Measurements from ENCODE around the gene ASB13.

DNA sequence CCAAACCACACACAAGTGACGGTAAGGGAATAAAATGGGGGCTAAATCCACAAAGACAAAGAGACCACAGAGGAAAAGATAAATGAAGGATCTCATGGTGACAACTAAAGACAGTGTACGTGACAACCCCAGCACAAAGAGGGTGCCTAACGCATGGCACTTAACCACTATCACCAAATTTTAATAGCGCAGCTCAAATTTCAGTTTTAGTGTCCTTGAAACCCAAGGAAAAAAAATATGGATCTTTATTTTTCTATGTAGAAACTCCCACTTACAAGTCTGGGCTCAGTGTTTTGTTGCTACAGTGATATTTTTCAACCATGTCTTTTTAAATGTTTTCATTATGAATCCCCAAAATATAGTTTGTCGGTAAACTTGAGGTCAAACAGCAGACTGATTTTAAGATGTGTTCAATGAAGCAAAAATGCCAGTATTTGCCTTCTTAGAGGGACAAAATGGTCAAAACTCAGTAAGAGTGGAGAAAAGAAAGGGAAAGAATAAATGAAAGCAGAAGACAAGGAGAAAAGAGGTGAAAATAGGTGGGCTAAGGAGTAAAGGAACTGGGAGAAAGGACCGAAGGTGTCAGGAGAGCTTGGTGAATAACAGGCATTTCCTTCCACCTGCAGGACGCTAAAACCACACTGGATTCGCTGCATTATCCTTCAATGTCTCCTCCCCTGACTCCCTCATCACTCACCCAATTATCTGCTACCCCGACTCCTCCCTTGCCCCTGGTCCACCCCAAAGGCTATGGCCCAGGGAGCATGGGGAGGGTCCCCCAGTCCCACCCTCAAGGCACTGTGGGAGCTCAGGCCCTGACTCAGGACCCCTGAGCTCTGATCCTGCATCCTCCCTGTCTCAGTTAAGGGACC lies 3.5 kb downstream of the ASB13 start:
- TF ChIP-seq POLR2A (IDR thresholded peaks at IDR 0.05) (no peak), POLR2AphosphoS5 (IDR thresholded peaks at IDR 0.05) (no peak), EP300 (IDR thresholded peaks at IDR 0.05) (no peak)
- TF ChIP-seq, protein P1, sequence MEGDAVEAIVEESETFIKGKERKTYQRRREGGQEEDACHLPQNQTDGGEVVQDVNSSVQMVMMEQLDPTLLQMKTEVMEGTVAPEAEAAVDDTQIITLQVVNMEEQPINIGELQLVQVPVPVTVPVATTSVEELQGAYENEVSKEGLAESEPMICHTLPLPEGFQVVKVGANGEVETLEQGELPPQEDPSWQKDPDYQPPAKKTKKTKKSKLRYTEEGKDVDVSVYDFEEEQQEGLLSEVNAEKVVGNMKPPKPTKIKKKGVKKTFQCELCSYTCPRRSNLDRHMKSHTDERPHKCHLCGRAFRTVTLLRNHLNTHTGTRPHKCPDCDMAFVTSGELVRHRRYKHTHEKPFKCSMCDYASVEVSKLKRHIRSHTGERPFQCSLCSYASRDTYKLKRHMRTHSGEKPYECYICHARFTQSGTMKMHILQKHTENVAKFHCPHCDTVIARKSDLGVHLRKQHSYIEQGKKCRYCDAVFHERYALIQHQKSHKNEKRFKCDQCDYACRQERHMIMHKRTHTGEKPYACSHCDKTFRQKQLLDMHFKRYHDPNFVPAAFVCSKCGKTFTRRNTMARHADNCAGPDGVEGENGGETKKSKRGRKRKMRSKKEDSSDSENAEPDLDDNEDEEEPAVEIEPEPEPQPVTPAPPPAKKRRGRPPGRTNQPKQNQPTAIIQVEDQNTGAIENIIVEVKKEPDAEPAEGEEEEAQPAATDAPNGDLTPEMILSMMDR (IDR thresholded peaks at IDR 0.05), result no peak

Measured in stomach (tissue), 4 donors.